ENCODE data around the gene PAX8. TPM values are rescaled to one million over a fixed set of nuclear protein-coding genes. Genes with fewer than 3 reads are reported as not detected.
A peak's percentile ranks its signal among the peaks of the same experiment; 100 is the strongest.

The PAX8 gene
- total RNA-seq, 1 donor from 2014 or later = 56.9 TPM

DNA sequence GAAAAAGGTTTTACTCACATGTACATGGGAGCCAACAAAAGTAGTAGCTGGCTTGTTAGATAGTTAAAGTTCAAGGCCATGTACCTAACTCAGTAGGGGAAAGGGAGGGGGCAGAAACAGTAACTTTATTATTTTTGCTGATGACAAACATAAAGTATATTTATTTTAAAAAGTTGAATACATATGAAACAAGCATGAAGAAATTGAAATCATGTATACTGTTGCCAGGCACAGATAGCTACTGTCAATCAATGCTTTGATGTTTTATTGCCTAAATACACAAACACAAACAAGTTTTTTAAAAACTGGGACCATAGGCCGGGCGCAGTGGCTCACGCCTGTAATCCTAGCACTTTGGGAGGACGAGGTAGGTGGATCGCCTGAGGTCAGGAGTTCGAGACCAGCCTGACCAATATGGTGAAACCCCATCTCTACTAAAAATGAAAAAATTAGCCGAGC lies 112.5 kb downstream of the PAX8 start:
- H3K4me3 Mint-ChIP-seq = no peak overlapping the region

More for the DNA sequence above, 112.5 kb downstream of the PAX8 start:
- peaks cover 27% of the 10 kb centered on the region for H3K4me1 Mint-ChIP-seq (ENCODE audit: unreplicated experiment)
- peak overlapping the region; percentile 30 for H3K27ac Mint-ChIP-seq
- TF ChIP-seq, protein P1, sequence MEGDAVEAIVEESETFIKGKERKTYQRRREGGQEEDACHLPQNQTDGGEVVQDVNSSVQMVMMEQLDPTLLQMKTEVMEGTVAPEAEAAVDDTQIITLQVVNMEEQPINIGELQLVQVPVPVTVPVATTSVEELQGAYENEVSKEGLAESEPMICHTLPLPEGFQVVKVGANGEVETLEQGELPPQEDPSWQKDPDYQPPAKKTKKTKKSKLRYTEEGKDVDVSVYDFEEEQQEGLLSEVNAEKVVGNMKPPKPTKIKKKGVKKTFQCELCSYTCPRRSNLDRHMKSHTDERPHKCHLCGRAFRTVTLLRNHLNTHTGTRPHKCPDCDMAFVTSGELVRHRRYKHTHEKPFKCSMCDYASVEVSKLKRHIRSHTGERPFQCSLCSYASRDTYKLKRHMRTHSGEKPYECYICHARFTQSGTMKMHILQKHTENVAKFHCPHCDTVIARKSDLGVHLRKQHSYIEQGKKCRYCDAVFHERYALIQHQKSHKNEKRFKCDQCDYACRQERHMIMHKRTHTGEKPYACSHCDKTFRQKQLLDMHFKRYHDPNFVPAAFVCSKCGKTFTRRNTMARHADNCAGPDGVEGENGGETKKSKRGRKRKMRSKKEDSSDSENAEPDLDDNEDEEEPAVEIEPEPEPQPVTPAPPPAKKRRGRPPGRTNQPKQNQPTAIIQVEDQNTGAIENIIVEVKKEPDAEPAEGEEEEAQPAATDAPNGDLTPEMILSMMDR (conservative IDR thresholded peaks at IDR 0.05) = no peak
- H3K9me3 Mint-ChIP-seq = no peaks in the 10 kb centered on the region
- no peaks in the 10 kb centered on the region for H3K27me3 Mint-ChIP-seq
- DNase-seq (ENCODE audit: extremely low spot score, unreplicated experiment) = no peak
- H3K36me3 Mint-ChIP-seq = peaks cover 4% of the 10 kb centered on the region

Other genes with a start within 250 kb of the PAX8 start
- gene IL36B, start 226.1 kb downstream of the PAX8 start, total RNA-seq (ENCODE audit: low replicate concordance) = not detected in 2 replicates
- gene IL36RN, start 219.7 kb downstream of the PAX8 start, total RNA-seq (ENCODE audit: low replicate concordance) = 12.0 and 17.7 TPM in 2 replicates
- not detected in 2 replicates for gene IL1F10, start 211.0 kb downstream of the PAX8 start, total RNA-seq (ENCODE audit: low replicate concordance)
- 11.0 and 20.5 TPM in 2 replicates for gene IL1RN, start 151.3 kb downstream of the PAX8 start, total RNA-seq (ENCODE audit: low replicate concordance)
- gene PSD4, start 105.0 kb downstream of the PAX8 start, total RNA-seq (ENCODE audit: low replicate concordance) = 38.8 and 79.1 TPM in 2 replicates
- gene ZNG1B, start 158.8 kb upstream of the PAX8 start, total RNA-seq (ENCODE audit: low replicate concordance) = 32.8 and 41.7 TPM in 2 replicates
- 0.48 TPM in 1 of 2 replicates, not detected in the other for gene FOXD4L1, start 219.7 kb upstream of the PAX8 start, total RNA-seq (ENCODE audit: low replicate concordance)